ENCODE measurements around the gene TNFAIP8L3.
A peak's percentile ranks its signal among the peaks of the same experiment; 100 is the strongest.
"Not testable (repeated sequence)": the region's sequence is repeated elsewhere in the genome, so short reads cannot be mapped to it uniquely, and the experiment has no call there.

Gene TNFAIP8L3

GRCh38 chr15:51094606-51095569 is at the start of gene TNFAIP8L3:
TSS of gene TNFAIP8L3 (minus strand) at chr15:51094906. CDS start at chr15:51094595, 311 bp downstream.
- no peak for DNase-seq

- no peak for DNase-seq
Observed at GRCh38 chr15:51144021-51144532, 49.4 kb upstream of the TNFAIP8L3 start.

GRCh38 chr15:51140347-51140746 is 45.6 kb upstream of the TNFAIP8L3 start:
- not testable (repeated sequence) for DNase-seq

- no peak for DNase-seq
Observed at GRCh38 chr15:51139091-51139490, 44.4 kb upstream of the TNFAIP8L3 start.

GRCh38 chr15:51137880-51138430 is 43.2 kb upstream of the TNFAIP8L3 start:
- no peak for DNase-seq

GRCh38 chr15:51137024-51137423 is 42.3 kb upstream of the TNFAIP8L3 start:
- no peak for DNase-seq

GRCh38 chr15:51135276-51135675 is 40.6 kb upstream of the TNFAIP8L3 start:
- DNase-seq: no peak

- DNase-seq: no peak
Observed at GRCh38 chr15:51134416-51135199, 39.9 kb upstream of the TNFAIP8L3 start.

GRCh38 chr15:51133140-51133765 is 38.5 kb upstream of the TNFAIP8L3 start:
- no peak for DNase-seq

- DNase-seq: no peak
Observed at GRCh38 chr15:51132384-51133139, 37.9 kb upstream of the TNFAIP8L3 start.

GRCh38 chr15:51131596-51132290 is 37.0 kb upstream of the TNFAIP8L3 start:
- no peak for DNase-seq

- no peak for DNase-seq
Observed at GRCh38 chr15:51130344-51130743, 35.6 kb upstream of the TNFAIP8L3 start.

GRCh38 chr15:51129535-51130188 is 35.0 kb upstream of the TNFAIP8L3 start:
- DNase-seq: no peak

- DNase-seq: no peak
Observed at GRCh38 chr15:51128701-51129100, 34.0 kb upstream of the TNFAIP8L3 start.

- no peak for DNase-seq
Observed at GRCh38 chr15:51126842-51127241, 32.1 kb upstream of the TNFAIP8L3 start.

GRCh38 chr15:51123002-51123401 is 28.3 kb upstream of the TNFAIP8L3 start:
- DNase-seq: not testable (repeated sequence)

GRCh38 chr15:51121631-51122225 is 27.0 kb upstream of the TNFAIP8L3 start:
- no peak for DNase-seq

GRCh38 chr15:51121118-51121517 is 26.4 kb upstream of the TNFAIP8L3 start:
- peak in 1 of 2 donors; percentile 49 for DNase-seq

GRCh38 chr15:51119120-51119519 is 24.4 kb upstream of the TNFAIP8L3 start:
- DNase-seq: no peak

GRCh38 chr15:51117270-51117669 is 22.6 kb upstream of the TNFAIP8L3 start:
- no peak for DNase-seq

Data from CD4-positive, alpha-beta T cell treated with Interleukin-4 for 1 hour (primary cell).